Limb (tissue), 2 donors: ENCODE measurements around the gene TMEM234.
"Not testable (repeated sequence)": the region's sequence is repeated elsewhere in the genome, so short reads cannot be mapped to it uniquely, and the experiment has no call there.

Experiments used
- DNase-seq, 2 donors: peaks; one replicate each; pipeline ENCODE4 v3.0.0-alpha.2; 2016; ENCODE audit errors: extremely low spot score in 2 of 2

TMEM234 gene

DNA sequence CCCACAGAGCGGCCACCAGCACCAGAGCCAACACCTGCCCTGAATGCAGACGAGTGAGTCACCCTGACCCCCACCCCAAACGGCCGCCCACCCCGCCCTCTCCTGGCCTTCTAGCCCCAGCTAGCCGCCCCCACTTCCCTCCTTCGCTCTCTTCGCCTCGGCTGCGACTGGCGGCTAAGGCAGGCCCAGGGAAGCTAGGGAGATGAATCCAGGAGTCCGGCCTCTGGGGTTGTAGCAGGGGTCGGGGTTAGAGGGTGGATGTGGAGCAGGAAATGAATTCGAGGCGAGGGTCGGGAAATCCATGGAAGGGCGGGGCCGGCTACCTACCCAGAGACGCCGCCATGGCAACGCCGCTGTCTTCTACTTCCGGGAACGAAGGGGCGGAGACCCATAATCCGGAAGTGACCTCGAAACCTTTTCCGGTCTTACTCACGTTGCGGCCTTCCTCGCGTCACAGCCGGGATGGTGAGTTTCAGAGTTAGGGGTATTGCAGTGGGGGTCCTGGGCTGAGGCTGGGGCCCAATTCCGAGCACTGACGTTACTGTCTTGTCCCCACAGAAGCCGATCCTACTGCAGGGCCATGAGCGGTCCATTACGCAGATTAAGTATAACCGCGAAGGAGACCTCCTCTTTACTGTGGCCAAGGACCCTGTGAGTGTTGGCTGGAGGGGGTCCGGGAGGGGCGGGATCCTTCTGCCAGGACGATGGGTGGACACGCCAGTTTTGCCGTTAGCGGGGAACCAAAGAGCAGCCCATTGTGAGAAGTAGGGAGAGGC is at the start of gene TMEM234, which contains the start of gene EIF3I:
TSS of gene TMEM234 (minus strand) at position 374 of the 776 bp plus-strand sequence. CDS start at position 343, 31 bp downstream.
TSS of gene EIF3I (plus strand) at position 428 of the 776 bp plus-strand sequence. CDS start at position 463, 35 bp downstream.
- peak; percentile 93 to 95 for DNase-seq

DNA sequence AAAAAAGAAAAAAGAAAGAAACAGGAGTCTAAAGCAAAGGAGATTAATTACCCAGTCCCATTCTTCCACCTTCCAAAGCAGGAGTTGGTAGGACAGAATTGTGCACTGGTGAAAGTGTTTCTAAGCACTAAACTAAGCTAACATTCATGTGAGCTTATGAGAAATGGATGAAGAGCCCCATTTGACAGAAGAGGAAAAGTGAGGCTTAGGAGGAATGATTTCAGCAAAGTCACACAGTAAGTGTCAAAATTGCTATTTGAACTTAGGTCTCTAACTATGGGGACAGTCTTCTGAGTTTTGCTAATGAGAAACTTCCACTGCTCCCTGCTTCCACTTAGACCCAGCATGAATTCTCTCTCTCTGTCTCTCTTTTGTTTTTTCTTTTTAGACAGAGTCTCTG is 47.6 kb upstream of the TMEM234 start:
- DNase-seq, result no peak

DNA sequence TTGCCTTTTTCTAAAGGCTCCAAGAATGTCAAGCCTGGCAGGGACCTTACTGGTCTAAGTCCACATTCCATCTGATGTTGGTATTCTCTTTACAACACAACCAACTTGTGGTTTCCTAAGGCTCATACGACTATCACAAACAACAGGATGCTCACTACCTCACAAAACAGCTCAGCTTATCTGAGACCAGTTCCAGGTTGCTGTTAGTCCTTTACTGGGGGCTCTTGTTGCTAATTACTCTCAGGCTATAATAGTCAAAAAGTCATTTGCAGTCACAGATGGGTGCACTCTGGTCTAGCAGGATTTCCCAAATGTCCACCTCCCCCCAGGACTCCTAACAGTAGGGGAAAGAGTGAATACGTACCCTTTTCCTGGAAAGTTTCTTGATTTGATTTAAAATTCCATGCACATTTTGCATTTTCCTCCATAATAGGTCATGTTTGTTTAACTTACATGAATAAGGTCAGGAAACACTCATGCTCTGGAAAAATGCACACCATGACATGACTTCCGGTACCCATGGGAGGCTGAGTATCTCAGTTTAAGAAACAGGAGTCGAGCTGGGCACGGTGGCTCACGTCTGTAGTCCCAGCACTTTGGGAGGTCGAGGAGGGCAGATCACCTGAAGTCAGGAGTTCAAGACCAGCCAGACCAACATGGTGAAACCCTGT is 44.9 kb upstream of the TMEM234 start:
- DNase-seq, result no peak

DNA sequence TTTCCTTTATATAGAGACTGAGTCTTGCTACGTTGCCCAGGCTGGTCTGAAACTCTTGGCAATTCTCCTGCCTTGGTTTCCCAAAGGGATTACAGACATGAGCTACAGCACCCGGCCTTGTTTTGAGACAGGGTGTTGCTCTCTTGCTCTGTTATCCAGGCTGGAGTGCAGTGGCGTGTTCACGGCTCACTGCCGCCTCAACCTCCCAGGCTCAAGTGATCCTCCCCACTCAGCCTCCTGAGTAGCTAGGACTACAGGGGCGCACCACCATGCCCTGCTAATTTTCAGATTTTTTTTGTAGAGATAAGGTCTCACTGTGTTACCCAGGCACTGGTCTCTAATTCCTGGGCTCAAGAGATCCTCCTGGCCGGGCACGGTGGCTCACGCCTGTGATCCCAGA is 43.7 kb upstream of the TMEM234 start:
- DNase-seq, result no peak

DNA sequence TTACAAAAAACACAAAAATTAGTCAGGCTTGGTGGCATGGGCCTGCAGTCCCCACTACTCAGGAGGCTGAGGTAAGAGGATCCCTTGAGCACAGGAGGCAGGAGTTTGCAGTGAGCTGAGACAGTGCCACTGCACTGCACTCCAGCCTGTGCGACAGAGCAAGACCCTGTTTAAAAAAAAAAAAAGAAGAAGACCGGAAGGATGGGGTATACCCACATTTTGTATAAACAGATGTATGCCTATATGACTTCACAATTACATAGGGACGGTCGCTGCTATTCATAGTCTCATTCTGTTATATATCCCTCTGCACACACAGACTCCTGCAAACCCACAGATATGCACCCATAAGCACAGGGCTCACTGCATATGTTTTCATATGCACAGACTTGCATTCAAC is 41.6 kb upstream of the TMEM234 start:
- no peak for DNase-seq

DNA sequence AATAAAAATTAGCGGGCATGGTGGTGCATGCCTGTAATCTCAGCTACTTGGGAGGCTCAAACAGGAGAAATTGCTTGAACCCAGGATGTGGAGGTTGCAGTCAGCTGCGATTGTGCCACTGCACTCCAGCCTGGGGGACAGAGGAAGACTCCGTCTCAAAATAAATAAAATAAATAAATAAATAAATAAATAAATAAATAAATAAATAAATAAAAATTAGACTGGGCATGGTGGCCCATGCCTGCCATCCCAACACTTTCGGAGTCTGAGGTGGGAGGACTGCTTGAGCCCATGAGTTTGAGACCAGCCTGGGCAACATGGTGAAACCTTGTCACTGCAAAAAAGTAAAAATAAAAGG is 41.1 kb upstream of the TMEM234 start:
- DNase-seq, result not testable (repeated sequence)

DNA sequence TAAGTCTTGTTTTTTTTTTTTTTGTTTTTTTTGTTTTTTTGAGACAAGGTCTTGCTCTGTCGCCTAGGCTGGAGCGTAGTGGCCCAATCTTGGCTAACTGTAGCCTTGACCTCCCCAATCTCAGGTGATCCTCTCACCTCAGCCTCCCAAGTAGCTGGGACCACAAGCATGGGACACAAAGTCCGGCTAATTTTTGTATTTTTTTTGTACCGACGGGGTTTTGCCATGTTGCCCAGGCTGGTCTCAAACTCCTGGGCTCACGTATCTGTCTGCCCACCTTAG is 35.0 kb upstream of the TMEM234 start:
- DNase-seq, result no peak

DNA sequence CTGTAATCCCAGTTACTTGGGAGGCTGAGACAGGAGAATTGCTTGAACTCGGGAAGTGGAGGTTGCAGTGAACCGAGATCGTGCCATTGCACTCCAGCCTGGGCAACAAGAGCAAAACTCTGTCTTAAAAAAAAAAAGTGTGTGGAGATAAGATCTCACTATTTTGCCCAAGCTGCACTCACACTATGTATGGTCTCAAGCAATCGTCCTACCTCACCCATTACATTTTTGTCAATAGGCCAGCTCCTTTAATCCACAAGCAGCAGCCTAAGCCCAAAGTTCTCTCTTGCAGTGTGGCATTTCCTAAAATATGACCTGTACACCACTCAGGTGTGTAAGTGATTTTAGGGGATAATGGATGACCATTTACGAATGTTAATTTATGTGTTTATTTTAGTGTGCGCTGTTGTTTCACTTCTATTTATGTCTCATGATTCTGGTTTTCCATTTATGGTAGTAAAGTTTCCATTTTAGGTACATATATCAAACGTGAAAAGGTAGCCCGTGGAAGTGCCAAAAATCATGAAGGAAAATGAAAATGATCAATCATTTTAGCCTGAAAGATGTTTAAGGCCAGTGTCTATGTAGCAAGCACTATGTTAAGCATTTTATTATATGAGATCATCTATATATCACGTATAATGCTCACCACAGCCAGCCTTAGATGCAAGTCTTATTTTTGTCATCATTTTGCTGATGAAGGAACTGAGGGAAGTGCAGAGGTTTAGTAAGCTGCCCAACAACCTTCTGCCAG is 34.5 kb upstream of the TMEM234 start:
- no peak for DNase-seq

DNA sequence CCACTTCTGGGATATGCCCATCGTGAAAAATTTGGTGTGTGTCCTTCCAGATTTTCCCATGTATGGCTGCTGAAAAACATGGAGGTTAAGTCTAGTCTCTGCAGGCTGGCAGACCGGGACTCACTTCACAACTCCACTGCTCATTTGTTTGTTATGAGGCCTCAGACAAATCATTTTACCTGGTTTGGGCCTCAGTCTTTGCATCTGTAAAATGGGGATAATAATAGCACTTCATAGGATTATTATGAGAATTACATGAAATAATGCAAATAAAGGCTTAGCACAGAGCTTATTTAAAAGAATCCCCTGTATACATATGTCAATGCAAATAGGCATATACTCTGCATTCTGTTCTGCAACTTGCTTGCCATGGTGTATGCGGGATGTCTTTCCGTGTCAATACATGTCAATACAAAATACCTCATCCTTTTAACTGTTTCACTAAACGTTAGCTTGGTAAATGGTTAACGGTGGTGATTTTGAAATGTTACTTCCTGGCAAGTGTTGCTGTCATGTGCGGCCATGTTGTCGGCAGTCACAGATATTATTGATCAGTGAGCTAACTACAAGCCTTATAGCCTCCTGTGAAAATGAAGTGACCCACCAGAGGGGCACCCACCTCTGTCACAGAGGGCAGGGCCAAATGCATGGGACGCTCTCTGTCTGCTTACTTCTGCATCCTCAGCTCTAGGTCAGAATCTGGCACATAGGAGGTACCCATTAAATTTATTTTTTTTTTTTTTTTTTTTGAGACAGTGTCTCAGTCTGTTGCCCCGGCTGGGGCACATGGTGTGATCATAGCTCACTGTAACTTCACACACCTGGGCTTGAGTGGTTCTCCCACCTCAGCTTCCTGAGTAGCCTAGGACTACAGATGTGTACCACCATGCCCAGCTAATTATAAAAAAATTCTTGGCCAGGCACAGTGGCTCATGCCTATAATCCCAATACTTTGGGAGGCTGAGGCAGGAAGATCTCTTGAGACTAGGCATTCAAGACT is 33.2 kb upstream of the TMEM234 start:
- DNase-seq, result no peak

DNA sequence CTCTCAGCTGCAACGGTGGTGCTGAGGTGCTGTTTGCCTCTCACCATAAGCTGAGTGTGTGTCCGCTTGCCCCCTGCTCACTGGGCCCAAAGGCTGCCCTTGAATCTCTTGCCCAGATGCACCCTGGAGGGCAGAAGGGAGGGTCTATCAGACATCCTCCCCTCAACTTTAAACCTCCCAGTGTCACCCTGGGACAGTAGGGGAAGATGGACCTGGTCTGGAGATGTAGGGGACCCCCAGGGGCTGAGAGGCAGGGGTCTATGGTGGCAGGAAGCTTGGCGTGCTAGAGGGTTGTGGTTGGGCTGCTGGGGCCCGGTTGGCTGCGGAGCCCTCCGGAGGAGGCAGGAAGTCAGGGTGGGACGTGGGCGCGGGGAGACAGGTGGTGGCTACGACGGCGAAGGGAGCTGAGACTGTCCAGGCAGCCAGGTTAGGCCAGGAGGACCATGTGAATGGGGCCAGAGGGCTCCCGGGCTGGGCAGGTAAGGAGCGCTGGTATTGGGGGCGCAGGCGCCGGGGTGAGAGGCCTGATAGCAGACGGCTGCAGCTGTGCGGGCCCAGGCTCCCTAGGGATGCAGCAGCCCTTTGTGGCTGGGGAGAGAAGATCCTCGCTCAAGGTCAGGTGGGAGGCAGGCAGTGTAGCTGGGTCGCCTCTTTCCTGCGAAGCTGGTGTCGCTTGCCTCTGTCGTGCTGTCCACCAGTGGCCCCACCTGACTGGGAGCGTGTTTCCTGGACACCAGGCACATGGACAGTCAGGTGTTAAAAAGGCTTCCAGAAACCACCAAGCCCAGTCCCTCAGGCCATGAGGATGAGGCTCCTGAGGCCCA is 29.0 kb upstream of the TMEM234 start, which contains the start of gene LCK:
TSS of gene LCK (plus strand) at position 373 of the 824 bp plus-strand sequence. CDS start 23,065 bp downstream, outside the sequence.
- DNase-seq, result no peak

DNA sequence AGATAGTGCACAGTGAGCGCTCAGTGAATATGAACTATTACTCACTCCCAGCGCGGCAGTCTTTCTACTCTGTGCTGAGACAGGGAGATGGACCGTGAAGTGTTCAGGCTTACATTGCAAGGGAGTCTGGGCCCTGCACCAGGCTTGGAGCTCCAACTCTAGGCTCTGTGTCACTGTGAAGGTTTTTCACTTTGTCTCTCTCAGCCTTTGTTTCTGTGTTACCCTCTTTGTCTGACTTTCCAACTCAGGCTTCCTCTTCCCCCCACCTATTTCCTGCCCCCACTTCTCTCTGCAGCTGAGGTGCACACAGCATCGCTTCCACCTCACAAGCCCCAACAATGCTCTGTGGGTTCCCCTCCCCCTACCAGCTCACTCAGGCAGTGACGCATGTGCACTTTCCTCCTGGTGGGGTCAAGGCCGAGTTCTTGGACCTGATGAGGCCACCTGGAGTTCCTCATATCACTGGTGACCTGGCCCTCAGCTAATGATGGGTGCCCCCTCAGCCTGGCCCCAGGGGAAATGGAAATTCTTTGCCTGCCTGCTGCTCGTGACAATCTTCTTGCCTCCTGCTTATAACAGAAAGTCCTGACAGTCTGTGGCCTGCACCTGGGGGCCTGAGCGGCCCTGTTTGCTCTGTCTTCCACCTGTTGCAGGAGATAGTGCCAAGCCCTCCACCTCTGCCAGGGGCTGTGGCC is 27.8 kb upstream of the TMEM234 start:
- no peak for DNase-seq

DNA sequence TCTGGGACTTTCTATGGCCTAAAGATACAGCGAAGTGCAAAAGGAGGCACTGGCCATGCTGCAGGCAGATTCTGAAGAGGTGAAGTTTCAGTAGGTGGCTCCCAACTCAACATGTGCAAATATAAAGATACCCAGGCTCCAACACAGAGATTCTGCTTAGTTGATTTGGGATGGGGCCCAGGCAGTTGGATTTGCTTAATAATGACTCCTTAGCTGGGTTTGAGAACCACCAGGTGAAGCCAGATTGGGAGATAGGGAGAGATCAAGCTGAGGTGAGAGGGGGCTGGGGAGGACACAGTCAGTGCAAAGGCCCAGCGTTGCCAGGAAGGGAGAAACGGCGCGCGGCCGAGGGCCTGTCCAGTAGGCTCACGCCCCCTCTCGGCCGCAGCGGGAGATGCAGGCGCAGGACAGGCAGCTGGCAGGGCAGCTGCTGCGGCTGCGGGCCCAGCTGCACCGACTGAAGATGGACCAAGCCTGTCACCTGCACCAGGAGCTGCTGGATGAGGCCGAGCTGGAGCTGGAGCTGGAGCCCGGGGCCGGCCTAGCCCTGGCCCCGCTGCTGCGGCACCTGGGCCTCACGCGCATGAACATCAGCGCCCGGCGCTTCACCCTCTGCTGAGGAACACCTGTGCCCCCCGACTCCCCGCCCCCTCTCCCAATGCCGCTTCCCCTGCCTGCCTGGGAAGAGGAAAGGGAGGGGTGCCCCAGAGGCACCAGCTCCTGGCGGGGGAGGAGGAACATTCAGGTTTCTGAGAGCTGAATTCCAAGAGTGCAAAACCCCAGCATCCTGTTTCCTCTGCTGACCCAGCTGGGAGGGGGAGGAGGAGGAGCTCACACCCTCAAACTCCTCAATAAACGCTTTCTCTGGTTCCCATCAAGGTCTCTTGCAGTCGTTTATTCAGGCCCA is 26.1 kb upstream of the TMEM234 start:
- peak in 1 of 2 donors; percentile 80 for DNase-seq

DNA sequence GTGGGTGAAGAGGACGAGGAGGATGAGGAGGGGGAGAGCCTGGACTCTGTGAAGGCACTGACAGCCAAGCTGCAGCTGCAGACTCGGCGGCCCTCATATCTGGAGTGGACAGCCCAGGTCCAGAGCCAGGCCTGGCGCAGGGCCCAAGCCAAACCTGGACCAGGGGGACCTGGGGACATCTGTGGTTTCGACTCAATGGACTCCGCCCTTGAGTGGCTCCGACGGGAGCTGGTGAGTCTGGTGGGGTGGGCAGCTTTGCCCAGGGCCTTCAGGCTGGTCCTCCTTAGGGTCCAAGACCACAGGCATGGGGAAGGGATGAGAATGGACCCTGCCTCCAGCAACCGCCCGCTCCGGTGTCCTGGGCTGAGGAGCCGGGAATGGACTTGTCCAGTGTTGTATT is 25.3 kb upstream of the TMEM234 start:
- peak in 1 of 2 donors; percentile 37 for DNase-seq

DNA sequence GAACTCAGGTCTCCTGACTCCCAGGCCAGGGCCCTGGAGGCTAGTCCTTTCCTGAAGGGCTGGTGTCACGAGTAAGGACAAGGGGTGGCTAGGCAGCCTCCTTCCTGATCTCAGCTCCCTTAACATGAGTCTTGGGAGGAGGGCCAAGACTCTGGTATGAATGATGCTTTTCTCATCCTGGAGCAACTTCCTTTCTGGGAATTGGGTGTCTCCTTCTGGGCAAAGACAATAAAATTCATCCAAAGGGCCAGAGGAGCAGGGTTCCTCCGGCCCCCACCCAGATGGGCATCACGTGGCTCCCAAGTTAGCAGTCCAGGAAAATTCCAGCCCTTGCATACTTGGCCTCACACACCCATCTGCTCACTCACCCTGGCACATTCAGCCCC is 24.7 kb upstream of the TMEM234 start, which contains the start of gene FAM167B:
TSS of gene FAM167B (plus strand) at position 335 of the 386 bp plus-strand sequence. CDS start 200 bp downstream, outside the sequence.
- DNase-seq, result no peak

DNA sequence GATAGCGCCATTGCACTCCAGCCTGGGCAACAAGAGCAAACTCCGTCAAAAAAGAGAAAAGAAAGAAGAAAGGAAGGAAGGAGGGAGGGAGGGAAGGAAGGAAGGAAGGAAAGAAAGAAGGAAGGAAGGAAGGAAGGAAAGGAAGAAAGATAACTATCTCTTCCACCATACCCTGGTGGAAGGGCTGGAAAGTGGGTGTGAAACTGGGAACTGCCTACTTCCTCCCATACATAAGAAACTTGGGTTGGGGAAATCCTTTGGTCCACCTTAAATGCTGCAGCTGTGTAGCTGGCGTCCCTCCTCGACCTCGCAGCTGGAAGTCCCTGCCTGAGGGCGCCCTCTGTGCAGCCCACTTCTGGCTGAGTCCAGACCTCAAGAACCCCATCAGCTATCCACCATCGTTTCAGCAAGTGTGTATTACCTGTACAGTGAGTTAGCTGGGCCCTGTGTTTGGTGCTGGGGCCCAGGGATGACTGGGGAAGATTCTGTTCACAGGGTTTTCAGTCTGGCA is 20.2 kb upstream of the TMEM234 start:
- DNase-seq, result peak in 1 of 2 donors; percentile 18

DNA sequence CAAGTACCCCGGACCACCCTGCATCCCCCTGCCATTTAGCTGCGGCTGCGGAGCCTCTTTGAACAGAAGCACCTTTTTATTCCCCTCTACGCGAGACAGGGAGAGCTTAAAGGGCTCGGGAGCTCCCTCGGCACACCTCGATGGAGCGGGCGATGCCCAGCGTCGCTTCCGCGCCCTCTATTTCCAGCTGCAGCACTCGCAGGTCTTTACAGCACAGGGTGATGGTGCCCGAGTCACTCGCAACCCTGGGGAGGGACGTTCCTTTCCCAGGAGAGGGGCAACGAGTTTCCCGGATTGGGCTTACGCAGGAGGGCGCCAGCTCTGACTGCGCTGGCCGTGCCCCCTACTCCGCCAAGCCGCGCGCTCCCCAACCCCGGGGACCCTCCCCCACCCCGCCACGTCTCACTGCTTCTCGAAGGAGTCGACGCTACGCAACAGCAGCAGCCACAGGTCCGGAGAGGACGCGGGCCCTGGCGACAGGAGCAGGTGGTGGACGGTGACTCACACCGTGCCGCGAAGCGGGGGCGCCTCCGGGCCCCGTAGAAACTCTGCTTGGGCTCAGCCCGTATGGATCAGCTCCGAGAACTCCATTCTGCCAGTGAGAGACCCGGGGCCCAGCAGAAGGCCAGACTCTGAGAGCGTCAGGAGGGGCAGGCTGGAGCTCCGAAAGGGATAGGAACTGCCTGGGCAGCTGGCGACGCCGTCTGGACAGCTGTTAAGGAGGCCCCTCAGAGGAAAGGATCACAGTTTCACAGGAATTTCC is 19.0 kb upstream of the TMEM234 start:
- peak; percentile 65 to 74 for DNase-seq
